Activated T-helper 17 cell treated with anti-CD3 and anti-CD28 coated beads, Interleukin-2, amount 50 U/mL, for 72 hours (primary cell): Measurements from ENCODE around the gene GCC1. TPM values are rescaled to one million over a fixed set of nuclear protein-coding genes. Genes with fewer than 3 reads are reported as not detected.

Experiments
- ATAC-seq: fragments of 150-1000 bp; cut with Tn5 transposase; replicated peaks from 2 replicates; pipeline ENCODE4 v1.10.0; 2021; ENCODE audit warnings: mild to moderate bottlenecking, moderate library complexity
- H3K27ac Mint-ChIP-seq: one replicate; pipeline ENCODE4 v1.8.0; 2022; ENCODE audit warnings: mixed read lengths
- H3K27me3 Mint-ChIP-seq: one replicate; pipeline ENCODE4 v1.8.0; 2022; ENCODE audit warnings: mixed read lengths
- H3K36me3 Mint-ChIP-seq: one replicate; pipeline ENCODE4 v1.8.0; 2022; ENCODE audit warnings: low read depth, mild to moderate bottlenecking, mixed read lengths
- H3K4me1 Mint-ChIP-seq: one replicate; pipeline ENCODE4 v1.8.0; 2022; ENCODE audit warnings: mixed read lengths
- H3K4me3 Mint-ChIP-seq: one replicate; pipeline ENCODE4 v1.8.0; 2022; ENCODE audit warnings: mild to moderate bottlenecking, mixed read lengths
- H3K9me3 Mint-ChIP-seq: one replicate; pipeline ENCODE4 v1.8.0; 2022; ENCODE audit warnings: mixed read lengths
- total RNA-seq, 2 donors: library from RNA; stranded (reverse); gene quantifications; one replicate each; pipeline ENCODE4 v1.2.3, GENCODE V29; 2022

GCC1 gene, protein sequence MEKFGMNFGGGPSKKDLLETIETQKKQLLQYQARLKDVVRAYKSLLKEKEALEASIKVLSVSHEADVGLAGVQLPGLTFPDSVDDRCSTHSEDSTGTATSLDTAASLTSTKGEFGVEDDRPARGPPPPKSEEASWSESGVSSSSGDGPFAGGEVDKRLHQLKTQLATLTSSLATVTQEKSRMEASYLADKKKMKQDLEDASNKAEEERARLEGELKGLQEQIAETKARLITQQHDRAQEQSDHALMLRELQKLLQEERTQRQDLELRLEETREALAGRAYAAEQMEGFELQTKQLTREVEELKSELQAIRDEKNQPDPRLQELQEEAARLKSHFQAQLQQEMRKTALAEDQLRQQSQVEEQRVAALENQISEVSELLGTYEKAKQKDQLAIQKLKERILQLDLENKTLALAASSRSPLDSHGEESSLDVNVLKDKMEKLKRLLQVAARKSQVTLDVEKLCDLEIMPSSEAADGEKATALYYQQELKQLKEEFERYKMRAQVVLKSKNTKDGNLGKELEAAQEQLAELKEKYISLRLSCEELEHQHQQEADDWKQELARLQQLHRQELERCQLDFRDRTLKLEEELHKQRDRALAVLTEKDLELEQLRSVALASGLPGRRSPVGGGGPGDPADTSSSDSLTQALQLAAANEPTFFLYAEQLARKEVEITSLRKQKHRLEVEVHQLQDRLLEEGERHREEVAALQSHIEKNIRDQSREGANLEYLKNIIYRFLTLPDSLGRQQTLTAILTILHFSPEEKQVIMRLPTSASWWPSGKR
- total RNA-seq, result 10 to 100 TPM; 13.2 to 18.1 TPM

DNA sequence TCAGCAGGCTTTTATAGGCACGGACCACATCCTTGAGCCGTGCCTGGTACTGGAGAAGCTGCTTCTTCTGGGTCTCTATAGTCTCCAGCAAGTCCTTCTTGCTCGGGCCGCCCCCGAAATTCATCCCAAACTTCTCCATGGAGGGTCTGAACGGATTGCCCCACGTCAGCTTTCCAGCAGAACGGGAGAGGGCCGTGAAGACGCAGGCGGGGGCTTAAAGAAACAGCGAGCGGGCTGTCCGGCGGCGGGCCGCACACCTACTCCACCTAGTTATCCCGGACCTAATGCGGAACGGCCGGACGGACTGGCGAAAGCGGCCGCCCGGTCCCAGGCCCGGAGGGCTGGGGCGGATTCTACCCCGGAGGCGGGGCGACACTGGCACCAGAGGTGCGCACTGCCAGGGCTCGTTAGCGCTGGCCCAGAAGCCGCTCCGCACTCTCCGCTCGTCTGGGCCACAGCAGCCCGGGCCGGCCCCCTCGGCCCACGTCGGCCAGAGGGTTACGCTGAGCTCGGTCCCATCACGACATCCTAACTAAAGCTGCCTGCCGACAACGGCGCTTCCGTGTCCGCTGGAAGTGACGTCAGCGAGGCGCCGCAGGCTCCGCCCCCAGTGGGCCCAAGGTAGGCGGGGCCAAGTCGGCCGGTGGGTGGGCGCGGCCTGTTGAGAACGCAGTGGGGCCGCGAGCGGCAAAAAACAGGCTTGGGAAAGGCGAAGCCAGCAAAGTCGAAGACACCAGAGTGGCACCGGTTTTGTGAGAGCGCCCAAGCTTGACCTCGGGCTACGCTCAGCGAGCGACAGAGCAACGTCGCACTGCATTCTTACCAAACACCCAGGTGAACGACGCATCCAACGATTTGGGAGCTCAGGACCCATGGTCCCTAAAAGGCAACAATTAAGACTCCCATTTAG lies at the start of gene GCC1:
Gene GCC1, minus strand, starts transcription at position 553 of the 910 bp plus-strand sequence. Its CDS starts 414 bp downstream, at position 139.
- H3K27ac Mint-ChIP-seq, result peak within 1 kb of the TSS; percentile 83
- no peaks in the 10 kb centered on the region for H3K9me3 Mint-ChIP-seq
- H3K4me3 Mint-ChIP-seq, result peak within 1 kb of the TSS; percentile 88
- no peaks in the 10 kb centered on the region for H3K27me3 Mint-ChIP-seq
- ATAC-seq, result peak; percentile 83
- peaks cover 48% of the 10 kb centered on the region for H3K4me1 Mint-ChIP-seq
- peaks cover 47% of the 10 kb centered on the region for H3K36me3 Mint-ChIP-seq

- Mint-ChIP-seq H3K9me3 (no peaks in the 10 kb centered on the region), H3K4me1 (peaks cover 5% of the 10 kb centered on the region), H3K27me3 (peaks cover 24% of the 10 kb centered on the region), H3K27ac (no peak overlapping the region), H3K4me3 (no peak overlapping the region), H3K36me3 (no peaks in the 10 kb centered on the region)
- ATAC-seq, result no peak
Observed at GRCh38 chr7:127632276-127632910, 47.0 kb upstream of the GCC1 start.

- H3K4me3 Mint-ChIP-seq, result no peak overlapping the region
- no peaks in the 10 kb centered on the region for H3K36me3 Mint-ChIP-seq
- H3K27me3 Mint-ChIP-seq, result peaks cover 16% of the 10 kb centered on the region
- H3K9me3 Mint-ChIP-seq, result no peaks in the 10 kb centered on the region
- no peak for ATAC-seq
- no peak overlapping the region for H3K27ac Mint-ChIP-seq
- no peaks in the 10 kb centered on the region for H3K4me1 Mint-ChIP-seq
Observed at GRCh38 chr7:127629268-127629854, 44.0 kb upstream of the GCC1 start.

GRCh38 chr7:127628445-127628844 lies 43.0 kb upstream of the GCC1 start:
- Mint-ChIP-seq H3K4me1 (no peaks in the 10 kb centered on the region), H3K27ac (no peak overlapping the region), H3K27me3 (peaks cover 13% of the 10 kb centered on the region), H3K36me3 (no peaks in the 10 kb centered on the region), H3K9me3 (no peaks in the 10 kb centered on the region), H3K4me3 (no peak overlapping the region)
- no peak for ATAC-seq

DNA sequence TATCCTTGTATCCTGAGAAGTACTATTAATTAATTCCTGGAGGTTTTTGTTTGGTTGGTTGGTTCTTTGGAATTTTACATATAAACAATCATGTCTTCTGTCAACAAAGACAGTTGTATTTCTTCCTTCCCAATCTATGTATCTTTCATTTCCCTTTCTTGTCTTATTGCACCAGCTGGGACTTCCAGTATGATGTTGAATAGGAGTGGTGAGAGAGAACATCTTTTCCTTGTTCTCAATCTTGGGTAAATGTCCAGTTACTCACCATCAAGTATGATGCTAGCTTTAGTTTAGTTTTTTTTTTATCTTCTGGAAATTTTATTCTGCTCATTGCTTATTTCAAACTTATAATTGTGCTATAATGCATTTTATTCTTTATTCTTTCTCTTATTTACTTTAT lies 39.9 kb upstream of the GCC1 start:
- Mint-ChIP-seq H3K27me3 (peaks cover 27% of the 10 kb centered on the region), H3K27ac (no peak overlapping the region), H3K36me3 (no peaks in the 10 kb centered on the region), H3K4me3 (no peak overlapping the region), H3K4me1 (no peaks in the 10 kb centered on the region), H3K9me3 (no peaks in the 10 kb centered on the region)
- no peak for ATAC-seq

DNA sequence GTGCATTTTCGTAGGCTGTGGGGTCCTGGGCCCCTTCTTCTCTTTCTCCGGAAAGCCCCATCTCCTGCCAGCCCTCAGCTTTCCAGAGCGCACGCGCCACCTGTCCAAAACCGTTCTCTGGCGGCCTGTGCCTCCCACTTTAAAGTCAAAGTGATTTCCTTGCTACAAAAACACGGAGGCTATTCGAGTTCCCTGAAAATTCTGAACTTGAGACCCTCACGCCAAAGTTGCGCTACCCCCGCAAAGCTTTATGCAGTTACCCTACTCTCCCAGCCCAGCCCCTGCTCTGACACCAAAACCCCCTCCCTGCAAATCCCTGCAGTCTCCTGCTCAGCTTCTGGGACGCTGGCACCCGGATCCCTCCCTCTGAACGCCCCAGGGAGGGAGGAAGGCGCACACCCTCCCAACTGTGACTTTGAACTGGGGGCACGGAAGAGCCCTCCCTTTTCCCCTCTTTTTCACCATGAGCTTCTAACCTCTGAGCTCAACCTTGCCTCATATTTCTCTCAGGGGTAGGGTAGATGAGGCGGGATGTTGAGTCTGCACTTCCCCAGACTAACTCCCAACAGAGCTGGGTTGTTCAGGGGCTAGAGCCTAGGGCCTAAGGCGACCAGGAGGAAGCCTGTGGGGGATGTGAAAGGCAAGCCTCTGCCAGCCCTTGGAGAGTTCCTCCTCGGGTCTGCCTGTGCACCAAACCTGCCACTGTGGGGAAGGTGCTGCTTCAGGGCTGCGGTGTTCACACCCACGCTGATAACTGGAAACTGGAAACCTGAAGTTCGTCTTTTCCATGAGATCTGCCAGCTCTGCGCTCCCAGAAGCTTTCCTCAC lies 35.2 kb upstream of the GCC1 start:
- no peak for ATAC-seq
- Mint-ChIP-seq H3K4me3 (no peak overlapping the region), H3K27me3 (peaks cover 54% of the 10 kb centered on the region), H3K4me1 (no peaks in the 10 kb centered on the region), H3K9me3 (no peaks in the 10 kb centered on the region), H3K36me3 (no peaks in the 10 kb centered on the region), H3K27ac (no peak overlapping the region)

GRCh38 chr7:127619681-127620405 lies 34.4 kb upstream of the GCC1 start:
- H3K4me1 Mint-ChIP-seq, result no peaks in the 10 kb centered on the region
- H3K27ac Mint-ChIP-seq, result no peak overlapping the region
- H3K9me3 Mint-ChIP-seq, result no peaks in the 10 kb centered on the region
- H3K4me3 Mint-ChIP-seq, result no peak overlapping the region
- H3K36me3 Mint-ChIP-seq, result no peaks in the 10 kb centered on the region
- peaks cover 54% of the 10 kb centered on the region for H3K27me3 Mint-ChIP-seq
- no peak for ATAC-seq

DNA sequence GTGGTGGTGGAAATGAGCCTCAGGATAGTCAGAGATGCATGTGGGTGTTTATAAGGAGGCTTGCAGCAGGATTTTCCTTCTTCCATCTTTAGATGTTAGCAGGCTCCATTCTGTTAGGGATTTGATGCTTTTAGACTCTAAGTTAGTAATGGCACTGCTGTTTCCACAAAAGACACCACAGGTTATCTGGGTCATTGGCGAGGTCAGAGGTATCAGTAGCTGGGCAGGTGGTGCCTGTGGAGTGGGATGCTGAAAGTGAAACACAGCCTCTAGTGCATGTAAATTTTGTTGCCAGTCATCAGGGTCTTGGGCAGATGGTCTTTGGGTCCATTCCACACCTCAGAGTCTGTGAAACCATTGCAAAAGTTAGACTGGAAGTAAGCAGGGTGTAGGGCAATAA lies 33.4 kb upstream of the GCC1 start:
- Mint-ChIP-seq H3K27ac (no peak overlapping the region), H3K36me3 (no peaks in the 10 kb centered on the region), H3K9me3 (no peaks in the 10 kb centered on the region), H3K4me3 (no peak overlapping the region), H3K27me3 (peaks cover 56% of the 10 kb centered on the region), H3K4me1 (no peaks in the 10 kb centered on the region)
- no peak for ATAC-seq

- ATAC-seq, result no peak
- Mint-ChIP-seq H3K4me1 (no peaks in the 10 kb centered on the region), H3K27me3 (peaks cover 60% of the 10 kb centered on the region), H3K4me3 (no peak within 1 kb of the TSS), H3K27ac (no peak within 1 kb of the TSS), H3K36me3 (no peaks in the 10 kb centered on the region), H3K9me3 (no peaks in the 10 kb centered on the region)
Observed at GRCh38 chr7:127618042-127618441, 32.6 kb upstream of the GCC1 start, which contains the start of gene PAX4. TSS of gene PAX4 (minus strand) at chr7:127618142. CDS start at chr7:127615928, 2,214 bp downstream.

GRCh38 chr7:127616724-127617123 lies 31.3 kb upstream of the GCC1 start:
- peaks cover 64% of the 10 kb centered on the region for H3K27me3 Mint-ChIP-seq

DNA sequence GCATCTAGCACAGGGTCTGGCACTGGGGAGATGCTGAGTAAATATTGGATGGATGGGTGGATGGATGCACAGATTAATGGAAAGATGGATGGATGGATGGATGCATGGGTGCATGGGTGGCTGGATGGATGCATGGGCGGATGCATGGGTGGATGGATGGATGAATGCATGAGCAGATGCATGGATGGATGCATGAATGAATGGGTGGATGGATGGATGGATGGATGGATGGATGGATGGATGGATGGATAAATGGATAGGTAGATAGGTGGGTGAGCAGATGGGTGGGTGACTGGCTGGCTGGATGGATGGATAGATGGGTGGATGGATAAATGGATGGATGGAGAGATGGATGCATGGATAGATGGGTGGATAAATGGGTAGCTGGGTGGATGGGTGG lies 26.9 kb upstream of the GCC1 start:
- Mint-ChIP-seq H3K27ac (no peak overlapping the region), H3K9me3 (no peaks in the 10 kb centered on the region), H3K4me1 (no peaks in the 10 kb centered on the region), H3K4me3 (no peak overlapping the region), H3K36me3 (no peaks in the 10 kb centered on the region), H3K27me3 (peaks cover 33% of the 10 kb centered on the region)
- no peak for ATAC-seq

More at GRCh38 chr7:127616724-127617123, 31.3 kb upstream of the GCC1 start:
- H3K4me3 Mint-ChIP-seq, result no peak overlapping the region
- no peak overlapping the region for H3K27ac Mint-ChIP-seq
- no peaks in the 10 kb centered on the region for H3K9me3 Mint-ChIP-seq
- no peaks in the 10 kb centered on the region for H3K36me3 Mint-ChIP-seq
- no peaks in the 10 kb centered on the region for H3K4me1 Mint-ChIP-seq
- no peak for ATAC-seq

DNA sequence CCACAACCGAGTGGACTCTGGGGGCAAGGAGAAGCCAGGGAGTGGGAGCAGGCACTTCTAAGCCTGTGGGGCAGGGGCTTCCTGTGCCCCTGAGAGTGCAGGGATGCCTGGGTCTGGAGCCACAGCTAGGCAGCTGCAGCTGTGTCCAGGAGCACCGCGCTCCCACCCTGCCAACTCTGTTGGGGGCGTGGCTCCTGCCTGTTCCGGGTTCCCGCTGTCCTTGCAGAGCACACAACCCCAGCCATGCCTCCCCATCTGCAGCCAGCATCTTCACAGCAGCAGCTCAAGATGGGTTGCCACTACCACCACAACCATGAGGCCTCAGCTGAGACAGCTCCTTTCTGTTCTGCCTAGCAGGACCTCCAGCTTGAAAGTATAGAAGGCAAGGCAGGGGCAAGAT lies 23.9 kb upstream of the GCC1 start:
- Mint-ChIP-seq H3K27ac (no peak overlapping the region), H3K9me3 (no peaks in the 10 kb centered on the region), H3K4me1 (no peaks in the 10 kb centered on the region), H3K36me3 (no peaks in the 10 kb centered on the region), H3K4me3 (no peak overlapping the region), H3K27me3 (peaks cover 23% of the 10 kb centered on the region)
- ATAC-seq, result no peak
